ENCODE measurements around the gene SEC24B.
A peak's percentile ranks its signal among the peaks of the same experiment; 100 is the strongest.

The SEC24B gene

DNA sequence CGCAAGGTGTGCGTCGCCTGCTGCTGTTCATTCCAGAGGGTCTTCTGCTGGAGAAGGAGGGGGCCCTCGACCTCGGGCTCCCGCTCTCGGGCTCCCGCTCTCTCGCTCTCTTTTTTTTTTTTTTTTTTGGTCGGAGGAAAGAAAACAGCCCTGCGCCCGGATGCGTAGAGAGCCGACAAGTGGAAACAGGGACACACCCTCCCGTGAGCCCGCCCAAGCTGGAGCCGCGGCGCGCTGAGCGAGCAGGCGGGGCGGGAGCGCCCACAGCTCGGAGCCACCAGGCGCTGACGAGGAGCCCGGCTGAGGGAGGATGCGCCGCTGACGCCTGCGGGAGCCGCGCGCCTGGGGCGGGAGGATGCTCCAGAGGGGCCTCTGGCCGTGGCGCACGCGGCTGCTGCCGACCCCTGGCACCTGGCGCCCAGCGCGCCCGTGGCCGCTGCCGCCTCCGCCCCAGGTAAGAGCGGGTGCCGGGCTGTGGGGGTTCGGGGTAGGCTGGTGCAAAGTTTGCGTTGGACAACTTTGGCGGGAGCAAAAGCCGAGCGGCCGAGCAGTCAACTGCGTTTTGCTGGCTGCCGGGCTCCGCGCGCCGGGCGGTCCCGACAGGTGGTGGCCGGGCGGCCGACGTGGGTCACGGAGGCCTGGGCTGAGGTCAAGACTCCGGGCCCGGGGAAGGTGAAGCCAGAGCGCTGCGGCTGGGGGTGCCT, 126.5 kb downstream of the SEC24B start, which contains the start of gene MCUB:
Gene MCUB (plus strand): TSS at position 264 of the 704 bp plus-strand sequence. CDS start 92 bp downstream, at position 356.
- Histone ChIP-seq H3K9me3 (ENCODE audit: insufficient read depth, low read length) (peaks cover 13% of the 10 kb centered on the region; the same call in 1 of the 2 replicates), H3K36me3 (ENCODE audit: insufficient read depth, insufficient read length, low read length) (no peaks in the 10 kb centered on the region), H3K4me1 (ENCODE audit: insufficient read depth, insufficient read length) (no peaks in the 10 kb centered on the region), H3K27me3 (ENCODE audit: insufficient read depth, insufficient read length) (peaks cover 15% of the 10 kb centered on the region), H3K9ac (ENCODE audit: insufficient read length, low read depth) (peak within 1 kb of the TSS; percentile 83), H3K4me3 (ENCODE audit: insufficient read length, low read depth) (peak within 1 kb of the TSS; percentile 65)
- peak; percentile 71 for DNase-seq (ENCODE audit: low read depth, low spot score)
- TF ChIP-seq ZNF274 (IDR thresholded peaks at IDR 0.05; ENCODE audit: low read depth, low read length) (no peak), SUZ12 (IDR thresholded peaks at IDR 0.05; ENCODE audit: extremely low read depth, insufficient read depth, insufficient read length) (no peak), YY1 (IDR thresholded peaks at IDR 0.05; ENCODE audit: insufficient read depth, insufficient read length) (no peak)

DNA sequence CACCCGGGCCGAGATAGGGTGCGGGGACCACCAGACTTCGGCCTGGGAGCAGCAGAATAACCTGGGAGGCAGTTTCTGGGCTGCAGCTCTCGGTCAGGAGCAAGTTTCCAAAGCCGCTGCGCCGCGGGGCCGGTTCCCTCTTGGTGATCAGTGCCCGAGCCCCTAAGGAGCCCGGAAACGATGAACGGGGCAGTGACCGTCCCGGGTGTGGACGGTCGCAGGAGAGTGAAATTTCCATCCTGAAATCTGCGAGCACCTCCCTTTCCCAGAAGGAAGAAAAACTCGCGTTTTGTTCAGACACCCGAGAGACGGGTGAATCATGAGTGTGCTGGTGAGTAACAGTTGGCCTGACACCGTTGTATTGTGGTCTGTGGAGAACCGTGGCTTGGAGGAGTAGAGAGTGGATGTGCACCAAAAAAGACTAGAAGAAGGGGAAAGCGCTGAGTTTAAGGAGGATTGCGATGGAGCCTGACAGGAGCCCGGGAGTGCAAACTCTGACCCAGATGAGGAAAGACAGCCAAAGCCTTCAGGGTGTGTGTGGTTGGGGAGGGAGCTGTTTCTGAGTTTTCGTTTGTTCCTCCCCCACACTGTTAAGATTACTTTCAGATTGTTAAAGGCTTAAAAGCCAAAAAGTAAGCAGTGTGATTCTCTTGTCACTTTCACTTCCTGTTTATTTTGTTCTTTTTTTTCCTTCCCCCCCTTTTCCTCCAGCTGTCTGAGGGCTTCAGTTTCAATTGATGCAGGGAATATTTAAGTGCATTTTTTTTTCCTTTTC, 127.3 kb downstream of the SEC24B start:
- H3K36me3 ChIP-seq (ENCODE audit: insufficient read depth, insufficient read length, low read length): no peaks in the 10 kb centered on the region
- peak overlapping the region; percentile 65 for H3K4me3 ChIP-seq (ENCODE audit: insufficient read length, low read depth)
- DNase-seq (ENCODE audit: low read depth, low spot score): no peak
- no peaks in the 10 kb centered on the region for H3K4me1 ChIP-seq (ENCODE audit: insufficient read depth, insufficient read length)
- peak overlapping the region; percentile 83 for H3K9ac ChIP-seq (ENCODE audit: insufficient read length, low read depth)
- peaks cover 15% of the 10 kb centered on the region for H3K27me3 ChIP-seq (ENCODE audit: insufficient read depth, insufficient read length)
- no peak for TF ChIP-seq YY1 (IDR thresholded peaks at IDR 0.05; ENCODE audit: insufficient read depth, insufficient read length)
- TF ChIP-seq SUZ12 (IDR thresholded peaks at IDR 0.05; ENCODE audit: extremely low read depth, insufficient read depth, insufficient read length): no peak
- TF ChIP-seq ZNF274 (IDR thresholded peaks at IDR 0.05; ENCODE audit: low read depth, low read length): no peak
- H3K9me3 ChIP-seq (ENCODE audit: insufficient read depth, low read length): peaks cover 13% of the 10 kb centered on the region; the same call in 1 of the 2 replicates

DNA sequence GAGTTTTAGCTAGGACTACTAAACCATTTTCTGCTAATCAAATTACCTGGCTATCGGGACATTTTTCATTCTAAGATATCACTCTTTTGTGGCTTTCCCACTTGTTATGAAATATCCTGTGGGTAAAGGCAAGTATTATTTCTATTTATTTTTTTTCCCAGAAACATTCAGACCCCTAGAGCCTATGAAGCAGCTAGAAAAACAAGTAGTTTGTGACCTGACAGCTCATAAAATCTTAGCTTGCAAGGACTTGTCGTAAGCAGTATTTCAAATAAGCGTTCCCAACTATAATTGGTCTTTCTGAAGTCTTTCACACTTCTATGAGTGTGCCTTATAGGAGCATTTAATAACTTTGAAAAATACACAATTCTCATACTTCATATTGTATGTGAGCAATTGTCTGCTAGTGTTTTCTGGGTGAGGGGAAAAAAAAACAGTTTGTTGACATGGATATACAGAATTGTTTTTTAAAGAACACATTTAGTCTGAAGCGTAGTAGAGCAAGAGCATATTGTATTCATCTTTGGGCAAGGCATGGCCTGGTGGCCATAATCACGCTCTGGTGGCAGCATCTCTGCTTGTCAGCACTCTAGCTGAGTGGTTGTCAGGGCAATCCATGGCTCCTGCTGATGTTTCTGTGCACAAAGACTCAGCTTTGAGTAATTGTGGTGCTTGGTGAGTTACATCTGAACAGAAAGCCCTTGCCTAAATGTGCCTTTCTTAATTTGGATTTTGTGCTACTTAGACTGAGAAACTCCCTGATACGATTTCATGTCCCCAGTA, 129.0 kb downstream of the SEC24B start:
- Histone ChIP-seq H3K9ac (ENCODE audit: insufficient read length, low read depth) (no peak overlapping the region), H3K4me3 (ENCODE audit: insufficient read length, low read depth) (no peak overlapping the region), H3K4me1 (ENCODE audit: insufficient read depth, insufficient read length) (no peaks in the 10 kb centered on the region), H3K9me3 (ENCODE audit: insufficient read depth, low read length) (peaks cover 6% of the 10 kb centered on the region; the same call in 1 of the 2 replicates), H3K27me3 (ENCODE audit: insufficient read depth, insufficient read length) (peaks cover 15% of the 10 kb centered on the region), H3K36me3 (ENCODE audit: insufficient read depth, insufficient read length, low read length) (no peaks in the 10 kb centered on the region)
- no peak for DNase-seq (ENCODE audit: low read depth, low spot score)
- TF ChIP-seq SUZ12 (IDR thresholded peaks at IDR 0.05; ENCODE audit: extremely low read depth, insufficient read depth, insufficient read length) (no peak), ZNF274 (IDR thresholded peaks at IDR 0.05; ENCODE audit: low read depth, low read length) (no peak), YY1 (IDR thresholded peaks at IDR 0.05; ENCODE audit: insufficient read depth, insufficient read length) (no peak)

DNA sequence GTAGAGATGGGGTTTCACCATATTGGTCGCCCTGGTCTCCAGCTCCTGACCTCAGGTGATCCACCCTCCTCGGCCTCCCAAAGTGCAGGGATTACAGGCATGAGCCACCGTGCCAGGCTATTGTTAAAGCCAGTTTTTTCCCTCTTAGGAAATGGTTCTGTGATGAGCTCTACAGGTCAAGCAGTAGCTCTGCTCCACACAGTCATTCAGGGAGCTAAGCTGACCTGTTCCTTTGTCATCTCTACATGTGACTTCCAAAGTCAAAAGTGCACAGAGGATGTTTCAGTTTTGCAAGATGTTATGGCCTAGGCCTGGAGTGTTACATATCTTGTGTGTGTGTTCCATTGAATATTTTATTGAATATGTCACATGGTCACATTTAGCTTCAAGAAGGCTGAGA, 137.9 kb downstream of the SEC24B start:
- H3K4me3 ChIP-seq (ENCODE audit: insufficient read length, low read depth): no peak overlapping the region
- no peak for TF ChIP-seq SUZ12 (IDR thresholded peaks at IDR 0.05; ENCODE audit: extremely low read depth, insufficient read depth, insufficient read length)
- no peak for TF ChIP-seq ZNF274 (IDR thresholded peaks at IDR 0.05; ENCODE audit: low read depth, low read length)
- TF ChIP-seq YY1 (IDR thresholded peaks at IDR 0.05; ENCODE audit: insufficient read depth, insufficient read length): no peak
- no peaks in the 10 kb centered on the region for H3K9me3 ChIP-seq (ENCODE audit: insufficient read depth, low read length)
- H3K4me1 ChIP-seq (ENCODE audit: insufficient read depth, insufficient read length): no peaks in the 10 kb centered on the region
- no peak overlapping the region for H3K9ac ChIP-seq (ENCODE audit: insufficient read length, low read depth)
- no peaks in the 10 kb centered on the region for H3K36me3 ChIP-seq (ENCODE audit: insufficient read depth, insufficient read length, low read length)
- no peaks in the 10 kb centered on the region for H3K27me3 ChIP-seq (ENCODE audit: insufficient read depth, insufficient read length)
- DNase-seq (ENCODE audit: low read depth, low spot score): no peak

DNA sequence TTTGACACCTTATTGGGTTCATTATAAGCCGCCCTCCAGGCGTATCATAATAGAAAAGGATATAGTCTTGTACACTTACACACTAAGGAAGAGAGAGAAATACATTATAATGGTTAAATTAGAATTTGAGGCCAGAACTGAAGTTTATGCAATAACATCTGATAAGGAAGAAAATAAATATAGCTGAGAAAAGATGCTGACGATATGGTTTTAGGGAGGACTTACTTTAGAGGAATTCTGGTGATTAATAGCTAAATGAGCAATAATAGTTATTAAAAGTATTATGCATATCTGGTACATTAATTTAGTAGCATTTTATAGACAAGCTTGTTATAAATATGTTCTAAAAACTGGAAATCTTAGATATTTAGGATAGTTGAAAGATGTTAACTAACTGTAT, 138.5 kb downstream of the SEC24B start:
- H3K9ac ChIP-seq (ENCODE audit: insufficient read length, low read depth): no peak overlapping the region
- no peaks in the 10 kb centered on the region for H3K4me1 ChIP-seq (ENCODE audit: insufficient read depth, insufficient read length)
- no peaks in the 10 kb centered on the region for H3K9me3 ChIP-seq (ENCODE audit: insufficient read depth, low read length)
- TF ChIP-seq YY1 (IDR thresholded peaks at IDR 0.05; ENCODE audit: insufficient read depth, insufficient read length) (no peak), ZNF274 (IDR thresholded peaks at IDR 0.05; ENCODE audit: low read depth, low read length) (no peak), SUZ12 (IDR thresholded peaks at IDR 0.05; ENCODE audit: extremely low read depth, insufficient read depth, insufficient read length) (no peak)
- no peaks in the 10 kb centered on the region for H3K36me3 ChIP-seq (ENCODE audit: insufficient read depth, insufficient read length, low read length)
- H3K4me3 ChIP-seq (ENCODE audit: insufficient read length, low read depth): no peak overlapping the region
- H3K27me3 ChIP-seq (ENCODE audit: insufficient read depth, insufficient read length): no peaks in the 10 kb centered on the region
- DNase-seq (ENCODE audit: low read depth, low spot score): no peak

DNA sequence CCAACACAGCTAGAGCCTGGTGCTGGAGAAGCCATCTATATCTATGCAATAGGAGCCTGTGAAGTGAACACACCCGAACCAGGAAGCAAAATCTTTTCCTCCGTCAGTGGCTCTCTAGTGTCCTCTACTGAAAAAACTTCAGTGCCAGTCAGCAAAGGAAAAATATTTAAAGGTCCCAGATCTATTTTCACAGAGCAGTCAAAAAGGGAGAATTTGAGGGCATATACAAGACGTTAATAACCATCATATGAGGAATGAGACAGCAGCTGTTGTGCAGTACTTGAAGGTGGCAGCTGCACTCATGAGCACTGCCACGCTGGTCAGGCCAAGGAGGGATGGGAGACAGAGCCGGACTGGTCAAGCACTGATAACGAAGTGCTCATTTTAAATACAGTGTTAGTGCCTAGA, 140.8 kb downstream of the SEC24B start:
- DNase-seq (ENCODE audit: low read depth, low spot score): no peak
- no peak overlapping the region for H3K4me3 ChIP-seq (ENCODE audit: insufficient read length, low read depth)

More for the DNA sequence above, 140.8 kb downstream of the SEC24B start:
- no peaks in the 10 kb centered on the region for H3K36me3 ChIP-seq (ENCODE audit: insufficient read depth, insufficient read length, low read length)
- TF ChIP-seq ZNF274 (IDR thresholded peaks at IDR 0.05; ENCODE audit: low read depth, low read length) (no peak), YY1 (IDR thresholded peaks at IDR 0.05; ENCODE audit: insufficient read depth, insufficient read length) (no peak), SUZ12 (IDR thresholded peaks at IDR 0.05; ENCODE audit: extremely low read depth, insufficient read depth, insufficient read length) (no peak)
- H3K4me1 ChIP-seq (ENCODE audit: insufficient read depth, insufficient read length): no peaks in the 10 kb centered on the region
- H3K27me3 ChIP-seq (ENCODE audit: insufficient read depth, insufficient read length): no peaks in the 10 kb centered on the region
- H3K9ac ChIP-seq (ENCODE audit: insufficient read length, low read depth): no peak overlapping the region
- no peaks in the 10 kb centered on the region for H3K9me3 ChIP-seq (ENCODE audit: insufficient read depth, low read length)
